ENCODE measurements around the gene NRIP1. TPM values are rescaled to one million over a fixed set of nuclear protein-coding genes. Genes with fewer than 3 reads are reported as not detected.

NRIP1 gene
- total RNA-seq, 4 donors from 2014 or later = 31.0 to 33.0 (median 32.2) TPM

DNA sequence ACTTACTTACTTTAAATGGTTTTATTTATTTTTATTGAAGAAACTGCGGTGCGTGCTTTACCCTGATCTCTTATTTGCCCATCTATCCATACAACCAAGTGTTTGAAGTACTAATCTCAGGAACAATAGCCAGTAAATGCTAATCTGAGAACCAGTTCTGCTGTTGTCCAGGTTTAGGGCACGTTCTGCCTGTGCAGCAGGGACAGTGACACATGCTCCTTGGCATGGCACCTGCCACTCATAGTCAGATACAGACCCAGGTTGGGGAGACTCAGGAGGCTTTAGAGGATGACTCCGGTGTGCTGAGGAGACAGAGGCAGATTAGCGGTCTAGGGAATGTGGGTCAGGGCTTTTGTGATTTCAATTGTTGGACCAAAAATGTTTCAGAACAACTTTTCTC lies 83.6 kb downstream of the NRIP1 start:
- no peaks in the 10 kb centered on the region for H3K27me3 ChIP-seq

DNA sequence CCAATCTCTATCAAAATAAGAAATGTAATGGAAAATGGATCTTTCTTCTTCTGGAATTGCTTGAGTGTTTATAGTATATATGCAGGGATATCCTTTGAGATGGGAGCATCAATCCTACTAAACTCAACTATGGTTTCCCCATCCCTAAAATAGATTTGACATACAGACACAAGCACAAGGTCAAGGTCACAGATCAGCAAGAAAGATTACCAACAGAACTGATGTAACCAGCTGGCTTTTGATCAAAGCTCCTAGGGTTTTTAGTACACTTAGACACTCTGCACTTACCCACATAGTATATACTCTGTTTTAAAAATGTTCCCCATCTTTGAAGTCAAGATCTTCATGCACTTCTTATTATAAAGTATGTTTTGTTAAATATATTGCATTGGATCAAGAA lies 85.5 kb downstream of the NRIP1 start:
- no peak for DNase-seq (ENCODE audit: low spot score in 2 of 2)
- H3K27me3 ChIP-seq = no peaks in the 10 kb centered on the region
- no peak overlapping the region for H3K4me3 ChIP-seq
- H3K27ac ChIP-seq = no peak overlapping the region
- TF ChIP-seq POLR2A (IDR thresholded peaks at IDR 0.05) (no peak), EP300 (IDR thresholded peaks at IDR 0.05) (no peak)
- TF ChIP-seq, protein P1, sequence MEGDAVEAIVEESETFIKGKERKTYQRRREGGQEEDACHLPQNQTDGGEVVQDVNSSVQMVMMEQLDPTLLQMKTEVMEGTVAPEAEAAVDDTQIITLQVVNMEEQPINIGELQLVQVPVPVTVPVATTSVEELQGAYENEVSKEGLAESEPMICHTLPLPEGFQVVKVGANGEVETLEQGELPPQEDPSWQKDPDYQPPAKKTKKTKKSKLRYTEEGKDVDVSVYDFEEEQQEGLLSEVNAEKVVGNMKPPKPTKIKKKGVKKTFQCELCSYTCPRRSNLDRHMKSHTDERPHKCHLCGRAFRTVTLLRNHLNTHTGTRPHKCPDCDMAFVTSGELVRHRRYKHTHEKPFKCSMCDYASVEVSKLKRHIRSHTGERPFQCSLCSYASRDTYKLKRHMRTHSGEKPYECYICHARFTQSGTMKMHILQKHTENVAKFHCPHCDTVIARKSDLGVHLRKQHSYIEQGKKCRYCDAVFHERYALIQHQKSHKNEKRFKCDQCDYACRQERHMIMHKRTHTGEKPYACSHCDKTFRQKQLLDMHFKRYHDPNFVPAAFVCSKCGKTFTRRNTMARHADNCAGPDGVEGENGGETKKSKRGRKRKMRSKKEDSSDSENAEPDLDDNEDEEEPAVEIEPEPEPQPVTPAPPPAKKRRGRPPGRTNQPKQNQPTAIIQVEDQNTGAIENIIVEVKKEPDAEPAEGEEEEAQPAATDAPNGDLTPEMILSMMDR (IDR thresholded peaks at IDR 0.05) = no peak
- H3K9me3 ChIP-seq = no peaks in the 10 kb centered on the region
- H3K36me3 ChIP-seq = peaks cover 0 to 14% (median 0%) of the 10 kb centered on the region in 3 donors
- H3K4me1 ChIP-seq = peaks cover 0 to 36% (median 5%) of the 10 kb centered on the region in 4 donors

More for the DNA sequence above, 83.6 kb downstream of the NRIP1 start:
- Histone ChIP-seq H3K4me1 (peaks cover 0 to 30% (median 3%) of the 10 kb centered on the region in 4 donors), H3K36me3 (peaks cover 0 to 13% (median 0%) of the 10 kb centered on the region in 3 donors), H3K4me3 (no peak overlapping the region), H3K27ac (no peak overlapping the region), H3K9me3 (no peaks in the 10 kb centered on the region)
- DNase-seq (ENCODE audit: low spot score in 2 of 2) = no peak
- TF ChIP-seq, protein P1 (IDR thresholded peaks at IDR 0.05) = no peak
- TF ChIP-seq EP300 (IDR thresholded peaks at IDR 0.05) (no peak), POLR2A (IDR thresholded peaks at IDR 0.05) (no peak)
- WGBS, 2 donors = 82 to 92% methylated on average over 5 of the region's 5 CpGs

DNA sequence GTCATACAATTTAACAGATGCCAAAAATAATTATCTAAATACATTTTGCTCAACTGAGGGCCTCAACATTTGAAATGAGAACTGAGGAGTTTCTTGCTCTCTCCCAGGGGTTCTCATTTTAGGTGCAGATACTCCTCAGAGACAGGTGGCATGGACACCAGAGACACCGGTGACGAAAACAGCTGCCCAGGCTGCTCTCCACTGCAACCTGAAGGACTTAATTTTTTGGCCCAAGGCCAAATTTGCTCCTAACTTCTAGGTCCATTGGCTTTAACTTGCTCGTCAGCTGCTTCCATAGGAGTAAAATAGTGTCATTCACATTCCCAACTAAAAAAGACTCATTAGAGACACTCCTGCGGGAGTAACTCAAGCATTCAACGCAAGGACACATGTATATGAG lies 87.0 kb downstream of the NRIP1 start:
- no peaks in the 10 kb centered on the region for H3K27me3 ChIP-seq
- H3K9me3 ChIP-seq = no peaks in the 10 kb centered on the region
- no peak for DNase-seq (ENCODE audit: low spot score in 2 of 2)
- peaks cover 0 to 36% (median 5%) of the 10 kb centered on the region in 4 donors for H3K4me1 ChIP-seq
- H3K4me3 ChIP-seq = no peak overlapping the region
- TF ChIP-seq, protein P1 (IDR thresholded peaks at IDR 0.05) = no peak
- TF ChIP-seq POLR2A (IDR thresholded peaks at IDR 0.05) (no peak), EP300 (IDR thresholded peaks at IDR 0.05) (no peak)
- H3K27ac ChIP-seq = no peak overlapping the region
- H3K36me3 ChIP-seq = peaks cover 0 to 6% (median 0%) of the 10 kb centered on the region in 3 donors
- 95 to 96% methylated on average over 5 of the region's 5 CpGs for WGBS, 2 donors

DNA sequence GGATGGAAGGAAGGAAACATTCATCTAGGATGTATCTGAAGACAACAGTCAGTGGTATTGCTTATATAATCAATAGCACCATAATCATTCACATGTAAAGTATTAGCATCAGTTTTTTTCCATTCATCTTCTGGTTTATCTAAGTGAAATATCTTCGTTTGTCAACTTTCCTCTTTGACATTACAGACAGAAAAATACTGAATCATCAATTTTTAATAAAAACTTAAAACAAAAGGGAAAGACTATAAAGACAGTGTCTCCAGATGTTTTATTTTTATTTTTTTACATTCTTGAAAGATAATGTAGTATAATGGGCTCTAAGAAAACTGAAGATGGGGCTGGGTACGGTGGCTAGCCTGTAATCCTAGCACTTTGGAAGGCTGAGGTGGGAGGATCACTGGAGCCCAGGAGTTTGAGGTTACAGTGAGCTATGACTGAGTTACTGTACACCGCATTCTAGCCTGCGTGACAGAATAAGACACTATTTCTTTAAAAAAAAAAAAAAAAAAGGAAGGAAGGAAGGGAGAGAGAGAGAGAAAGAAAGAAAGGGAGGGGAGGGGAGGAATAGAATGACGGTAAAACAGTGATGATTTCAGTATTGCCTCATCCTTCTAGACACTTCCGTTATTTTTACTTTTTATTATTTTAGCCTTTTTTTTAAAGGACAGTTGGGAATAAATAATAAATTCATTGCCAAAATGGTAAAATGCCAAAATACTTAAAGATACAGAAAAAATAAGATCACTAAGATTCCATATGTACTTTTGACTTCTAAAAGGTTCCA lies 89.5 kb downstream of the NRIP1 start:
- Histone ChIP-seq H3K9me3 (no peaks in the 10 kb centered on the region), H3K36me3 (peaks cover 0 to 6% (median 0%) of the 10 kb centered on the region in 3 donors), H3K27me3 (no peaks in the 10 kb centered on the region), H3K4me1 (peaks cover 0 to 36% (median 5%) of the 10 kb centered on the region in 4 donors), H3K4me3 (no peak overlapping the region), H3K27ac (no peak overlapping the region)
- 57 to 60% methylated on average over 6 of the region's 6 CpGs for WGBS, 2 donors
- no peak for DNase-seq (ENCODE audit: low spot score in 2 of 2)
- TF ChIP-seq, protein P1 (IDR thresholded peaks at IDR 0.05) = no peak
- no peak for TF ChIP-seq EP300 (IDR thresholded peaks at IDR 0.05)
- TF ChIP-seq POLR2A (IDR thresholded peaks at IDR 0.05) = no peak

DNA sequence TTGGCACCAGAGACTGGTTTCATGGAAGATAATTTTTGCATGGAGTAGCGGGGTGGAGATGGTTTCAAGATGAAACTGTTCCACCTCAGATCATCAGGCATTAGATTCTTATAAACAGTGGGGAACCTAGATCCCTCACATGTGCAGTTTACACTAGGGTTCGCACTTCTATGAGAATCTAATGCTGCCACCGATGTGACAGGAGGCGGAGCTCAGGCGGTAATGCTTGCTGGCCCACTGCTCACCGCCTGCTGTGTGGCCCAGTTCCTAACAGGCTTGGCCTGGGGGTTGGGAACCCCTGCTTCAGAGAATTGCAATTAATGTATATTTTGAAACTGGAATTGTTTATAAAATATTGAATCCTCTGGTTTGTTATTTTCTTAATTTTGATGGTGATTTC lies 92.1 kb downstream of the NRIP1 start:
- WGBS, 2 donors = 91 to 95% methylated on average over 6 of the region's 6 CpGs
- Histone ChIP-seq H3K9me3 (no peaks in the 10 kb centered on the region), H3K27me3 (no peaks in the 10 kb centered on the region), H3K4me1 (peaks cover 0 to 18% (median 5%) of the 10 kb centered on the region in 4 donors), H3K27ac (no peak overlapping the region), H3K36me3 (peaks cover 0 to 19% (median 0%) of the 10 kb centered on the region in 3 donors), H3K4me3 (no peak overlapping the region)
- DNase-seq (ENCODE audit: low spot score in 2 of 2) = no peak
- TF ChIP-seq POLR2A (IDR thresholded peaks at IDR 0.05) (no peak), EP300 (IDR thresholded peaks at IDR 0.05) (no peak)
- TF ChIP-seq, protein P1 (IDR thresholded peaks at IDR 0.05) = no peak

Measured in tibial nerve (tissue), 4 donors.